Upper lobe of right lung (tissue), 1 donor: ENCODE results near the gene DSC2. TPM values are rescaled to one million over a fixed set of nuclear protein-coding genes. Genes with fewer than 3 reads are reported as not detected.
"Not testable (repeated sequence)": the region's sequence is repeated elsewhere in the genome, so short reads cannot be mapped to it uniquely, and the experiment has no call there.

Experiments
- ATAC-seq: fragments of 200-7000 bp; cut with Tn5 transposase; one replicate; pipeline ENCODE4 v1.9.1; 2020; ENCODE audit warnings: mild to moderate bottlenecking, moderate library complexity
- DNase-seq: peaks from one replicate; pipeline ENCODE4 v3.0.0-alpha.2; 2020
- H3K27ac ChIP-seq: fragments of 200-600 bp; one replicate; pipeline ENCODE4 v1.8.0; 2022
- H3K27me3 ChIP-seq: fragments of 200-600 bp; one replicate; pipeline ENCODE4 v1.8.0; 2022; ENCODE audit warnings: mild to moderate bottlenecking
- H3K36me3 ChIP-seq: fragments of 200-600 bp; one replicate; pipeline ENCODE4 v1.8.0; 2022
- H3K4me1 ChIP-seq: fragments of 200-600 bp; one replicate; pipeline ENCODE4 v1.8.0; 2022
- H3K4me3 ChIP-seq: fragments of 200-600 bp; one replicate; pipeline ENCODE4 v1.8.0; 2022; ENCODE audit warnings: mild to moderate bottlenecking
- H3K9me3 ChIP-seq: fragments of 200-600 bp; one replicate; pipeline ENCODE4 v1.8.0; 2022
- intact Hi-C: fragments of 100-400 bp; cut with DNase I; formaldehyde crosslinking; loops from one replicate; pipeline ENCODE4 v1.11.0; 2022
- total RNA-seq: library from RNA; stranded (reverse); fragmentation: NEBNext Ultra II Directional; extraction: Animal tissue kit (Norgen Biotek cat#: 25700); gene quantifications from one replicate; pipeline ENCODE4 v1.2.1, GENCODE V29; 2021
- TF ChIP-seq, protein P1 (sequence below): fragments of 200-600 bp; IDR thresholded peaks from one replicate; pipeline ENCODE4 v1.8.0; 2022; ENCODE audit warnings: antibody characterized with exemption
- donor health status: DM: no; HTN: yes; CAD: no; lungs with severe emphysema.

The DSC2 gene
- total RNA-seq, 1 donor from 2014 or later = 17.2 TPM

DNA sequence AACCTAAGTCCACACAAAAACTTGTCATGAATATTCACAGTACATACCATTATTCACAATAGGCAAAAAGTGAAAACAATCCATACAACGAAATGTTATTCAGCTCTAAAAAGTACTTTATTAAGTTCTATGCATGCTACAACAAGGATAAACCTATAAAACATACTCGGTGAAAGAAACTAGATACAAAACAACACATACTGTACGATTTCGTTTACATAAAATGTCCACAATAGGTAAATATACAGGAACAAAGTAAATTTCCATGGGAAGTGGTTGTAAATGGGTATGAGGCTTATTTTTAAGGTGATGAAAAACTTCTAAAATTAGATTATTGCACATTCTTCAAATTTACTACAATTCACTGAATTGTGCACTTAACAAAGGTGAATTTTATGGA, 67.7 kb downstream of the DSC2 start:
- TF ChIP-seq, protein P1, sequence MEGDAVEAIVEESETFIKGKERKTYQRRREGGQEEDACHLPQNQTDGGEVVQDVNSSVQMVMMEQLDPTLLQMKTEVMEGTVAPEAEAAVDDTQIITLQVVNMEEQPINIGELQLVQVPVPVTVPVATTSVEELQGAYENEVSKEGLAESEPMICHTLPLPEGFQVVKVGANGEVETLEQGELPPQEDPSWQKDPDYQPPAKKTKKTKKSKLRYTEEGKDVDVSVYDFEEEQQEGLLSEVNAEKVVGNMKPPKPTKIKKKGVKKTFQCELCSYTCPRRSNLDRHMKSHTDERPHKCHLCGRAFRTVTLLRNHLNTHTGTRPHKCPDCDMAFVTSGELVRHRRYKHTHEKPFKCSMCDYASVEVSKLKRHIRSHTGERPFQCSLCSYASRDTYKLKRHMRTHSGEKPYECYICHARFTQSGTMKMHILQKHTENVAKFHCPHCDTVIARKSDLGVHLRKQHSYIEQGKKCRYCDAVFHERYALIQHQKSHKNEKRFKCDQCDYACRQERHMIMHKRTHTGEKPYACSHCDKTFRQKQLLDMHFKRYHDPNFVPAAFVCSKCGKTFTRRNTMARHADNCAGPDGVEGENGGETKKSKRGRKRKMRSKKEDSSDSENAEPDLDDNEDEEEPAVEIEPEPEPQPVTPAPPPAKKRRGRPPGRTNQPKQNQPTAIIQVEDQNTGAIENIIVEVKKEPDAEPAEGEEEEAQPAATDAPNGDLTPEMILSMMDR = no peak
- DNase-seq (no peak), ATAC-seq (no peak)
- H3K9me3 ChIP-seq = no peaks in the 10 kb centered on the region
- intact Hi-C loops = no loop called here
- H3K27me3 ChIP-seq = peaks cover 13% of the 10 kb centered on the region
- H3K36me3 ChIP-seq = no peaks in the 10 kb centered on the region
- H3K4me3 ChIP-seq = no peak overlapping the region
- no peak overlapping the region for H3K27ac ChIP-seq
- no peaks in the 10 kb centered on the region for H3K4me1 ChIP-seq

GRCh38 chr18:31030574-31031278, 71.5 kb downstream of the DSC2 start:
- TF ChIP-seq, protein P1 = no peak
- ATAC-seq (no peak), DNase-seq (no peak)
- intact Hi-C loops = no loop called here
- Histone ChIP-seq H3K4me1 (no peaks in the 10 kb centered on the region), H3K4me3 (no peak overlapping the region), H3K27me3 (no peaks in the 10 kb centered on the region), H3K36me3 (no peaks in the 10 kb centered on the region), H3K27ac (no peak overlapping the region), H3K9me3 (no peaks in the 10 kb centered on the region)

GRCh38 chr18:31015715-31016434, 86.3 kb downstream of the DSC2 start:
- H3K27me3 ChIP-seq = no peaks in the 10 kb centered on the region
- intact Hi-C loops = no loop called here
- H3K4me3 ChIP-seq = no peak overlapping the region
- H3K27ac ChIP-seq = no peak overlapping the region
- TF ChIP-seq, protein P1 = no peak
- DNase-seq = no peak
- no peak for ATAC-seq
- H3K36me3 ChIP-seq = no peaks in the 10 kb centered on the region
- no peaks in the 10 kb centered on the region for H3K4me1 ChIP-seq
- no peaks in the 10 kb centered on the region for H3K9me3 ChIP-seq

DNA sequence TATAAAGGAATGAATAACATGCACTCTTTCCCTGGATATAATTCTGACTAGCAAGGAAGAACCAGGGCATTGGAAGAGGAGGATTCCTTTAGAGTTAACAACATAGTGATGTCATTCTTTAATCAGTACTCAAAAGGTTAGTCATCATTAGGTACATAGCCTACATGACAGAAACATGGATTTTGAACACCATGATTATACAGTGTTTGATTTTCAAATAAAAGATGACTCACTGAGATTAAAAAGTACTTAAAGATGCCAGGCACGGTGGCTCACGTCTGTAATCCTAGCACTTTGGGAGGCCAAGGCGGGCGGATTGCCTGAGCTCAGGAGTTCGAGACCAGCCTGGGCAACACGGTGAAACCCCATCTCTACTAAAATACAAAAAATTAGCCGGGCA, 90.8 kb downstream of the DSC2 start:
- H3K9me3 ChIP-seq, H3K4me1 ChIP-seq, H3K27me3 ChIP-seq, H3K36me3 ChIP-seq, DNase-seq, H3K4me3 ChIP-seq, H3K27ac ChIP-seq, intact Hi-C loops: not testable (repeated sequence)
- peak; percentile 71 for ATAC-seq

DNA sequence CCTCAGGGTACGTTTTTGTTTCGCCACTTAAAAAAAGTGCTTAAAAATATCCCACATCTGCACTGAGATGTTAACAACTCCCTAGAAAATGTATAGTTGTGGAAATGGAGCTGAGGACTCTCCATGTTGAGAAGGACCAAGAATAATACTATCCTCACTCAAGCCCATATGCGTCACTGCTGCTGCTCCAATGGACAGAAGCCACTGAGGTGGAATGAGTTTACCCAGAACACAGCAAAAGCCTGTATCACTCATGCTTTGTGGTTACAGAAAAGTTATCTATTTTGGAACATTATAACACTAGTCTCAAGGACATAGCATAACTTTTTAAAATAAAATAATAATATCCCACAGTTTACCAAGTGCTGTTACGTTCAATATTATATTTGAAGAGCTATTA, 91.6 kb downstream of the DSC2 start:
- H3K36me3 ChIP-seq = no peaks in the 10 kb centered on the region
- H3K27ac ChIP-seq = no peak overlapping the region
- intact Hi-C loops = no loop called here
- no peak overlapping the region for H3K4me3 ChIP-seq
- H3K9me3 ChIP-seq = no peaks in the 10 kb centered on the region
- no peak for ATAC-seq
- no peaks in the 10 kb centered on the region for H3K27me3 ChIP-seq
- DNase-seq = no peak
- no peaks in the 10 kb centered on the region for H3K4me1 ChIP-seq
- TF ChIP-seq, protein P1 = no peak

Other genes starting within 250 kb of the DSC2 start
- gene DSC3, start 59.7 kb downstream of the DSC2 start, total RNA-seq = 1.6 TPM
- not detected for gene DSC1, start 60.4 kb upstream of the DSC2 start, total RNA-seq
- gene DSG1, start 215.7 kb upstream of the DSC2 start, total RNA-seq = not detected